Measurements from ENCODE around the gene CCDC30.
"Not testable (repeated sequence)": the region's sequence is repeated elsewhere in the genome, so short reads cannot be mapped to it uniquely, and the experiment has no call there.

Gene CCDC30

DNA sequence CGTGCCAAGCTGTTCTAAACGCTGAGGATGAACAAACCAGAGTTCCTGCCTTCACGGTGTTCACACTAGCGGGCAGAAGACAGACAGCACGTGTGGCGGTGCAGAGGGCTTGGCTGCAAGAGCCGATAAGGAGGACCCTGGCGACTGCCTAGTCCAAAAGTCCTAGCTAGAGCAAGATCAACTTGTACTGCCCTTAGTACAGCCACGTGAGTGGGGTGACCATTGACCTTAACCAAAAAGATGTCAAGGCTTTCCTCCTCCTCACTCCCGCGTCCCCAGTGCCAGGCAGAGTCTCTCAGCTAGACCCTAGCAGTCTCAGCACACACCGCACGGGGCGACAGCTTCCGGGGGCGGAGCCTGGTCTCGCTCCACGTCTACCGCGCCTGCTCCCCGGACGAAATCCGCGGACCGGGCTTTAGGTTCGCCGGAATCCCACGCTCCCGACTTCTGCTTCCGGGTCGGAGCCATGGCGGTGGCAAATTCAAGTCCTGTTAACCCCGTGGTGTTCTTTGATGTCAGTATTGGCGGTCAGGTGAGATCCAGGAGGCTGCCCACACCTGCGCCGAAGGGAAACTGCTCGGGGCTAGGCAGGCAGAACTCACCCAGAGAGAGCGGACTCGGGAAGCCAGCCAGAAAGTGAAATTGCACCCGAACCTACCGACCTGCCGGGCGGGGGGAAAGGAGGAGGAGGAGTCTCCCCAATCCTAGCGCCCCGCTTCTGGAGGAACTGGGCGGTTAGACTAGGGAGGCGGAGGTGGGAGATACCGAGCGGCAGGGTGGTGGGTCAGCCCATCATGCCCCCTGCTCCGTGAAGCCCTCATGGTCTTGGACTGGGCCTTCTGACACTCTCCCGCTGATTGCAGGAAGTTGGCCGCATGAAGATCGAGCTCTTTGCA is 195.1 kb downstream of the CCDC30 start, which contains the start of gene PPIH:
PPIH (plus strand) TSS at position 443 of the 896 bp plus-strand sequence; CDS start at position 467, 24 bp downstream.
- peak; percentile 88 for DNase-seq (ENCODE audit: low read depth)

DNA sequence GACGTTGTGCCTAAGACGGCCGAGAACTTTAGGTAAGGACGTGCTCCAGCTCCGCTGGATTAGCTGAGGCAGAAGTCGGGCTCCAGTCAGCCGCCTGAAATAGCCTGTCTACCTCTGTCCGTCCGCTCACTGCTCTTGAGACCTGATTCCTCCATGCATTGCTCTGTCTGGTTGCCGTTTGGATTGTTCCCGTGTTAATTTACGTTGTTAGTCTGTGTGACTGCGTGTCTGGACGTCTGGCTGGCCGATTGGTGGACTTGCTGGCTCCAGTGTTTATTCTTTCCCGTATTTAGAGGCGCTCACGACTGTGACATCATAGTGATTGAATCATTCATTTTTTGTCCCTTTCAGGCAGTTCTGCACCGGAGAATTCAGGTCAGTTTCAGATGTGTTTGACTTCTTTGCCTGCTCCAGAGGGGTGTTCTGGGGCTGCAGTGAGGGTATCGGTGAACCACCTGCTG is 195.8 kb downstream of the CCDC30 start:
- DNase-seq (ENCODE audit: low read depth) = peak; percentile 21

DNA sequence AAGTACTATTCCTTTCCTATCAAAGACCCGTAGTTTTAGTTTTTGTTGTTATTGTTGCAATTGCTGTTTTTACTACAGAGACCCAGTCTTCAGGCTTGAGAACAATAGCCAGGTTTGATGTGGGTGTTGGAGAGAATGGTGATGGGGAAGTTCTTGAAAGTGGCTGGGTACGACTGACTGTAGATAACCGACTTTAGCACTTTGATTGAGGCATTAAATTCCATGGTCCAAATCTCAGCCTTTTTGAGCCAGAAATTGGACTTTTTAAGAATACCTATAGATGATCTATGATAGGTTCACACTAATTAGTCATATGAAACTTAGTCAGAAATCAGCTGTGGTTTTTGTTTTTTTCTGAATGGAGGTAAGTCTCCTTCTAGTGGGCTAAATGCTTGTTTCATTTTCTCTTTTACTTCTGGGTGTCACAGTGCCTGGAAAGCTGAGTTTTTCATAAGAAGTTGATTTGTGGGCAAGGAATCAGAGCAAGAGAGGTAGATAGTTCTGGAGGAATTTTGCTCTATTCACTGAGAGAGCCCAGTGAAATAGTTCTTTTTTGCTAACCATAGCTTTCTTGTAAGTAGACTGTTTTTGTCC is 197.9 kb downstream of the CCDC30 start:
- DNase-seq (ENCODE audit: low read depth) = no peak

DNA sequence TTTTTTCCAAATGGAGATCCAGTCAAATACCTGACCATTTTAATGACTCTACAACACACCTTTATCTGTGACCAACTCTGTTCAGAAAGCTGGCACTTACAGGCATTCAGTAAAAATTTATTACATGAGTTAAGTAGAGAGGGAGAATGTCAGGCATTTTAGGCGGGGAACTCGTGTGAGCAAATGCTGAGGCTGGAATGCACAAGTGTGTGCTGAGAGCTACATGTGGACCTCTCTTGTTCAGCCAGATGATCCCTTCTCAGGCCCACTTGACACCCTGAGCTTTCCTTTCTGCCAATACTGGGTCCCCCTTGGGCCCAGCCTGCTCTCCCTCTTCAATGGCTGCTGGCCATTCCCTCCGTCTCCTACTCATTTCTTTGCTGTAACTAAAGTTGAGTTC is 206.8 kb downstream of the CCDC30 start:
- no peak for DNase-seq (ENCODE audit: low read depth)

DNA sequence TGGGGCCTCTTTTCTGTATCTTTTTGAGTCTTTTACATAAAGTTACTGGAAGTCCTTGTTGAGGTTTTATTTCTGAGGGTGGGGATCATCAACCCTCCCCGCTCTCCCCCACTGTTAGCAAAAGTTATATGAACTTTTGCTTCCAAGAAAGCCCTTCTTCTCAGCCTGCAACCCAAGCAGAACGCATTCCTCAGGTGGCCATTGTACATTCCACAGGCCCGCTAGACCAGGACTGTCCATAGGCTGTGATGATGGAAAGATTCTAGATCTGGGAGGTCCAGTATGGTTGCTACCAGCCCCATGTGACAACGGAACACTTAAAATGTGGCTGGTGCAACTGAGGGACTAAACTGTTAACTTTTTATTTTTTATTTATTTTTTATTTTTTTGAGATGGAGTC is 207.3 kb downstream of the CCDC30 start:
- no peak for DNase-seq (ENCODE audit: low read depth)

DNA sequence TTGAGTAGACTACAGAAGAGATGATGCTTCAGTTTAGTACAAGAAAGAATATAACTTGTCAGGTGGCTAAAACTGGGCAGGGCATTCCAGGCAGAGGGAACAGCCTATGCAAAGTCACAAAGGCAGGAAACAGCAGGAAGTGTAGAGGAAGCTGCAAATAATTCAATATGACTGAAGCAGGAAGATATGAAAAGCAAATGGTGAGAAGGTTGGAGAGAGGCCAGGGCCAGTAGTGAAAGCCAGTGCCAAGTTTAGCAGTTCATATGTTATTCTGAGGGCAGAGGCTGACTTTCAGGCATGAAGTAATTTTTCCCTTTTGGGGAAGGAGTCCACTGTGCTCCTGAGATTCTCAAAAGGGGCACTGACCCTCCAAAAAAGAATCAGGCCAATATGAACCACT is 211.1 kb downstream of the CCDC30 start:
- no peak for DNase-seq (ENCODE audit: low read depth)

DNA sequence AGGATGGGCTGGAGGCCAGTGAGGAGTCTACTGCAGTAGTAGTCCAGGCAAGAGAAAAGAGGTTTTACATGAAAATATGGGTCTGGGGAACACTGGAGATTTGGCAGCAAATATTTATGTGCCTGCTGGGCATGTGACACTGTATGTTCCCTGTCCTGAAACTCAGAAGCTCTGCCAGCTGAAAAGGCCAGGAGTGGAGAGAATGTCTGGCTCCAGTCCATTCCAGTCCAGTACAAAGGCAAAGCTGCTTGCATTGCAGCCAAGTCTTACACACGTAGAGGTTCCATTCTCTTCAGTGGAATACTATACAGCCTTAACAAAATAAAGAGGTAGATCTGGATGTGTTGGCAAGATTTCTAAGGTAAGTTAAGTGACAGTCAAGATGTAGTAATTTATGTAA is 211.6 kb downstream of the CCDC30 start:
- no peak for DNase-seq (ENCODE audit: low read depth)

DNA sequence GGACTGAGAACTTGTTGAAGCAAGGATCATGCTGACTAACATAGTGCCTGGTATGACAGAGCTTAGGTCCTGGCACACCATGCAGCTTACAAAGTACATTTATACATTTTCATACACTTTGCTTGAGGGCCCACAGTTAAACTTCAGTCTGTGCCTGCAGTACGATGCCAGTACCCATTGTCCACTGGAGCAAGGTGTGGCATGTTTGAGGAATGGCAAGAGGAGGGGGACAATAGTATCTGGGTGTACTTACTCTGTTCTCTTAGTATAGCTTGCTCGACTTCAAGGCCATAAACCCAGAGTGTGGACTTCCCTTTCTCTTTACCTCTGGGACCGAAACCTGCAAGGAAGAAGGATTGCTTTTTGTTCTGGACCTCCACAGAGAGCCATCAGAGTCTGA is 212.4 kb downstream of the CCDC30 start:
- no peak for DNase-seq (ENCODE audit: low read depth)

DNA sequence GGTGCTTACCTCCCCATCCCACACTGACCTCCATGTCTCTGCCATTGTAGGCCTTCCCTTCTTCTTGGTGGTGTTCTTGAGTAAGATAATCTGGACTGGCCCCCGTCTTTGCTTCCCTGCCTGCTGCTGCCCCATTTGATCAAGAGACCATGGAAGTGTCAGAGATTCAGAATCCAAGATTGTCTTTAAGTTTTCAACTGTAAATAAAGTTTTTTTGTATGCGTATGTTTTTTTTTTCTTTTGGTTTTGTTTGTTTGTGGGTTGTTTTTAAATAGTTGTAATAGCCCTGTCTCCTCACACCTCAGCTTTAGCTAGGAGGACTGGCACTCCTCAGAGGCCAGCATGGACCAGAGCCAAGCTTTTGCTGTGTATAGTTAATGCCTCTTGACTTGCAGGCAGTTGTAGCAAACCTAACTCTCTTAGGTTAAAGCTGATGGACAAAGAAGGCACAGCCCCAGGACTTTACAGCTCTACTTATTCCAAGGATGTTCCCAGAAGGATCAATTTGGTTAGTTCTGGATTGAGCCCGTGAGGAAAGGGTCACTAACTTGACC is 213.5 kb downstream of the CCDC30 start:
- no peak for DNase-seq (ENCODE audit: low read depth)

DNA sequence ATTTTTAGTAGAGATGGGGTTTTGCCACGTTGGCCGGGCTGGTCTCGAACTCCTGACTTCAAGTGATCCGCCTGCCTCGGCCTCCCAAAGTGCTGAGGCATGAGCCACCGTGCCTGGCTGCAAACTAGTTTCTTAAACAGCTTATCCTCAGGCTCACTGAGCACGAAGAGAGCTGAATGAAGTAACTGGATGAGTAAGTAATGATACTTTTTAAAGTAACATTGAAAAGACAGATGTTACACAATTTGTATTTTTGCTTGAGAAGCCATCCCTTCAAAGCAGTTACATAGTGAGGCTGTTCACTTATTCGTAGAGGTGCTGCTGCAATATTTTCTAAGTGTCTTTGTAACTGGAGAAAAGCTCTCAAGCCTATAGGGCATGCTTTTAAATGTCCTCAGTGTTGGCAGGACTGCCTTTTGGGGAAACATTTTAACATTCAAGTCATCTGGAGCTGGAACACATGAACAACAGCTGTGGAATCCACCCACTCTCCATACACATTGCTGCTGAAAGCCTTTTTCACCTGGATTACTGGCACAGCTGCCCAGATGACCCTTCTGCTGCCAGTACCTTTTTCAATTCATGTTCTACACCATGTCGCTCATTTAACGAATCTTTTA is 216.4 kb downstream of the CCDC30 start:
- peak; percentile 71 for DNase-seq (ENCODE audit: low read depth)

DNA sequence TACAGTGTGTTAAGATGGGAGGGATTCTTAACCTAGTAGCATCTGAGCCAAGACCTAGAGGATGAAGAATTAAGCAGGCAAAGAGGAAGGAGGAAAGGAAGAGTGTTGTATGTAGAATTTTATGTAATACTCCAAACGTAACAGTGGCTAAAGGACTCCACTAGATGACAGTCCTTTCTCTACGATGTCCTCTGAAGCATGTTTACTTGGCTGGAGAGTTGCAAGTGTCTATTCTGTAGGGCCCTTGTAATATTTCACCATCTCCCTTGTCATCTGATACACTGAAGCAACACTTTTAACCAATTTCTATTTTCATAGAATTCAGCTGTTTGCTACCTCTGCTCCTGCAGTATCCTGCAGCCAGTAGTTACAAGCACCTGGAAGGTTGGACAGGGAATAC is 217.0 kb downstream of the CCDC30 start:
- DNase-seq (ENCODE audit: low read depth) = no peak

DNA sequence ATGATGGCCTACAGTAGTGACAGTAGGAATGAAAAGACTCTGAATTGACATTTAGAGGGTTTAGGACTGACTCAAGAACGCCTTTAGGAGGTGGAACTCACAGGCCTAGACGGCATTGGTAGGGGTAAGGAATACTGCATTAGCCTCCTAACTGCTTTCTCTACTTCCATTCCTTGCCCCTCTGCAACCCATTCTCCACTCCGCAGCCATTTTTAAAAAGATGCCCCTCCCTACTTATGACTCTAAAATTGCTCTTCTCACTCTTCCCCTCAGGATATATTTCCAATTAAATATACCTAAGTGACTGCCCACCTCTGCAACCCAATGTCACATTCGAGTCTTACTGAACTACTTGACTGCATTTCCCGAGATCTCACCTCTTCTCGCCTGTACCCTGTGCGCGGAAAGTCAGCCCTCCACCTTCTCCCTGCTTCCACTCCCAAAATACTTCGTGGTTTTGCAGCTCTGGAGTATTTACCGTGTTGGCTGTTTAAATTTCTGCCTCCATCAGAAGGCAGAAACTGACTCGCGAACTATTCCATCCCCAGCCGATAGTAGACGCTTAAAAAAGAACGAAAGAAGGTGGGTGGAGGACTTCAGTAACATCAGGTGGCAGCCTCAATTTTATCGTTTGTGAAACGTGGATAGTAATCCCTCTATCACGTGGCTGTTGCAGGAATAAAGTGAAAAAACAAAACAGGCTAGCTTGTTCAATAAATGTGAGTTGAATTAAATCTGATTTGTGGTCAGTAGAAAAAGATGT is 218.0 kb downstream of the CCDC30 start:
- peak; percentile 35 for DNase-seq (ENCODE audit: low read depth)

DNA sequence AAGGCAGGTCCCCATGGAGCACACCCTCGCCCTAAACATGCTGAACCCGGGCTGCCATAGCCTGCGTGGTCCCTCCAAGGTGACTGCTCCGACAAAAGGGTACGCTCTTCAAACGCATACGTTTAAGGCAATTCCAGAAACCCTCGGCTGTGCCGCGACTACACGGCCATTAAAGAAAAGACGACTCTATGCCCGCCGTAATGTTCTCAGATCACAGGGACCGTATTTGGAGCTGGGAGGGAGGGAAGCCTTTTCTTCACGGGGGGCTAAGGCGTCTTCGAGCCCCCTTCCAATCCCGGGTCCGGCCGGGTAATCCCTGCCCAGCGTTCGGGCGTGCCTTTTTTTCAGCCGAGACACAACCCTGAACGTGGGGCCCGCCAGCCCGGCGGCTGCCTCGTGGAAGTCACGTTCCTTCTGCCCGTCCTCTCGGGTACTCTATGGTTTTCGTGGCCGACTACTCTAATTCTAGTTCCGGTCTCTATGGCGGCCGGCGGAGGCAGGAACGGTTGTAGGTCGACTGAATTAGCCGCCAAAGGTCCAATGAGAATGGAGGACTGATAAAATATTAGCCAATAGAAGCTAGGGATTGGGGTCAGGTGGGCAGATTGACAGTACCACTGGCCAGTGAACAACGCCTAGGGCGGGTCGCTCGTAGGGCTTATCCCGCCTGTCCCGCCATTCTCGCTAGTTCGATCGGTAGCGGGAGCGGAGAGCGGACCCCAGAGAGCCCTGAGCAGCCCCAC is 218.8 kb downstream of the CCDC30 start, which contains the start of gene YBX1:
YBX1 (plus strand) TSS at position 678 of the 743 bp plus-strand sequence. CDS start 148 bp downstream, outside the sequence.
- peak; percentile 99 for DNase-seq (ENCODE audit: low read depth)

DNA sequence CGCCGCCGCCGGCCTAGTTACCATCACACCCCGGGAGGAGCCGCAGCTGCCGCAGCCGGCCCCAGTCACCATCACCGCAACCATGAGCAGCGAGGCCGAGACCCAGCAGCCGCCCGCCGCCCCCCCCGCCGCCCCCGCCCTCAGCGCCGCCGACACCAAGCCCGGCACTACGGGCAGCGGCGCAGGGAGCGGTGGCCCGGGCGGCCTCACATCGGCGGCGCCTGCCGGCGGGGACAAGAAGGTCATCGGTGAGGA is 219.3 kb downstream of the CCDC30 start:
- DNase-seq (ENCODE audit: low read depth) = not testable (repeated sequence)

DNA sequence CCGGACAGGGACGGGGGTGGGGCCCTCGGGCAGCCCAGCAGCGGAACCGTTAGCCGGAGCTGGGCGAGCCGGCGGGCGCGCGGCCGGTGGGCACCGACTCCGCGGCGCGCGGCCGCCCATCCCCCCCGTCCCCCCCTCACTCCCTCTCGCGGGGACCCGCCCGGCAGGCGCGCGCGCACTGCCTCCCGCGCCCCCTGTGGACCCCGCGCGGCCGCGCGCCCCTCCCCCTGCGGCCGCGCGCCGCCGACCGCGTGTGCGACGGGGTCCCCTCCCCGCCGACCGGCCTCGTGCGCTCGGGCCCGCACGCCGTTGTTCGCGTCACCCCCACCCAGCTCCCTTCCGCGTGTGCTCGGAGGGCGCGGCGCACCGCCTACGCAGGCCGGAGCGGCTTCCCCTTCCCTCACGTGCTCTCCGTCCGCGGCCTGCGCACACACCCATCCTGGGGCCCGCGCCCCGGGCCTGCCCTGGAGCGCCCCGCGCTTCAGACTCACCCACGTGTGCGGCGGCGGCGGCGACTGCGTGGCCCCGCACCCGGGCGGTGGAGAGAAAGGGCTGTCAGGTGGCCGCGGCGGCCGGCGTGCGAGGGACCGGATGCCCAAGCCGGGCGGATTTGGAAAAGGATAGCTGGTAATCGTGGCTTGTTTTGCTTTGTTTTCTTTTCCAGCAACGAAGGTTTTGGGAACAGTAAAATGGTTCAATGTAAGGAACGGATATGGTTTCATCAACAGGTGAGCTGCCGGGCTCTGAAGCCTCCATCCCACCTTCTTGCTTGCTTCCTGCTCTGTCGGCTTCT is 219.8 kb downstream of the CCDC30 start:
- DNase-seq (ENCODE audit: low read depth) = peak; percentile 70

DNA sequence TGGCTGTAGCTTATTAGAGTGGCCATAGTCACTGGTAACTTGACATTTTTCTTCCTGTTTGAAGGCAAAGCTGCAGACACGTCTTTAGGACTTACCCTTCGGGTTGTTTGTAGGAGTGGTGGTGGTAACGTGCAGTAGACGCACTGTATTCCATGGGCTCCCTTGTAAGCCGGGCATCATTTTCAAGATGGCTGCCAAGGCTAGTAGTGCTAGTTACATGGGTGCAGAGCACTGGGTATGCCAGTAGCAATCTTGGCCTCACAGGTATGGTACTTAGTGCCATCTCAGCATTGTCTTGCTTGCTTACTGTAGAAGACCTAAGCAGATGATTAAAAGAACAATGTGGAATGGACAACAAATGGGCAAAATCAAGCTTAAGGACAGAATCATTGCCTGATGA is 221.1 kb downstream of the CCDC30 start:
- DNase-seq (ENCODE audit: low read depth) = peak; percentile 3

DNA sequence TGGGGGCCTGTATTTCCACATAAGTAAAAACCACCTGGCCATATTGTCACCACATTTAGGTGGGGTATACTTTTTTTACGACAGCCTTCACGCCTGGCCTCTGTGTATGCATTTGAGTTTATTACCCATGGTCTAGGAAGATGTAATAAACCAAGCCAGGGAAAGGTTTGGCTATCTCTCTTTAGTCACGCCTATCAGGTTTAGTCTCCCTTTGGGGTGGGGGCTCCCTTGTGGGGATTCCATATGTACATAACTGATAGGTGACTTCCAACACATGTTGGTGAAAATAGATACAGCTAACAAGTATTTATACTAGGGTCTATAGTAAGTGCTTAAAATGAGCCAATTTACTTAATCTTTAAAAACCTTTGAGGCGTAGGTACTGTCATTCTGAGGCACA is 223.3 kb downstream of the CCDC30 start:
- no peak for DNase-seq (ENCODE audit: low read depth)

DNA sequence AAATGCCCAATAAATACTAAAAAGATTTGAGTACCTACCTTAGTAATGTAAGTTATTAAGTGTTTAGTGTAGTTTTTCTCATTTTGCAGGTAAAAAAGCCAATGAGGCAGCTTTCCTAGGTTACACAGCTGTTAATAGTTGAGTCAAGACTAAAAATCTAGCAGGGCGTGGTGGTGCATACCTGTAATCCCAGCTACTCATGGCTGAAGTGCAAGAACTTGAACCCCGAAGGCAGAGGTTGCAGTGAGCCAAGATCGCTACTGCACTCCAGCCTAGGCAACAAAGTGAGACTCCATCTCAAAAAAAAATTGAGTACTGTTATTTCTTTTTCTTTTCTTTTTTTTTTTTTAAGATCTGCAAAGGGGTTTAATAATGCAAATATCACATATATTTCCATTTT is 226.8 kb downstream of the CCDC30 start:
- DNase-seq (ENCODE audit: low read depth) = no peak

DNA sequence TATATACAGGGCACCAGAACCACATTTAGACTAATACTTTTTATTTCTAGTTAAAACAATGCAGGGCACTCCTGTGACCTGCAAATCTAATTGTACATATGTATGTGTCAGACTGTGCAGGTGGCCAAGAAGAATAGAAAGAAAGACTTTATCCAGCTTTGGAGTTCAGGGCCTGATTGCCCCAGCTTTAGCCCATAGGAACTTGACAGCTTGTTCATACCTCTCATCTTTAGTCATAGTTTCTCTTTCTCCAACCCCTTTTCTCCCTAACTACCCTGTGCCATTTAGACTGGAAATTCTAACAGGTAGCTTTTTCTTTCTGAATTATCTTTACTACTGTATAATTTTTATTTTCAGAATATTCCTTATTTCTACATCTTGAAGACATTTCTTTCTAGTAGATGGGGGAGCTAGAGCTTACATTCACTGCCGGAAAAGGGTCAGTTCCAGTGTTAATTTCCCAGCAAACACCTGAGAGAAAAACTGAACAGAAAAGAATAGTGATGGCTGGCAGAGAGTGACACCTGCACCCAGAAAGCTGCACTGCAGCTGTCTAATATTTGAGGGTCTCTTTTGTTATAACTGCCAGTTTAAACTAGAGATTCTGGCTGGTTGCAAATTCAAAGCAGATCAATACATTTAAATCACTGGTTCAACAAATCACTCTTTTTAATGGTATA is 227.5 kb downstream of the CCDC30 start:
- peak; percentile 8 for DNase-seq (ENCODE audit: low read depth)

DNA sequence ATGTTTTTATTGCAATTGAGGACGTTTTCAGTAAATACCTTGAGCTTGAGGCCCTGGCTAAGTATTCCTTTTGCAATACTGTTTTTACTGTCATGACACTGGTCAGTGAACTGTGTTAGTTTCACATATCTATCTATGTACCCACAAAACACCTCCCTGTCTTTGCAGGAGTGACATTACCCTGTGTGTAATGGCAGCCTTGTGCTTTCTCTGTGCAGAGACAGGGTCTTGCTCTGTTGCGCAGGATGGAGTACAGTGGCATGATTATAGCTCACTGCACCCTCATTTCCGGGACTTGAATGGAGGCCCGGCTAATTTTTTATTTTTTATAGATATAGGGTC is 228.0 kb downstream of the CCDC30 start:
- DNase-seq (ENCODE audit: low read depth) = no peak

Data from amniotic epithelial cell (primary cell).